Measurements from ENCODE around the gene PLD2. TPM values are rescaled to one million over a fixed set of nuclear protein-coding genes. Genes with fewer than 3 reads are reported as not detected.
A peak's percentile ranks its signal among the peaks of the same experiment; 100 is the strongest.
"Not testable (repeated sequence)": the region's sequence is repeated elsewhere in the genome, so short reads cannot be mapped to it uniquely, and the experiment has no call there.

PLD2 gene
- total RNA-seq, 1 donor from 2014 or later = 13.3 TPM

GRCh38 chr17:4823373-4824089 lies 16.6 kb downstream of the PLD2 start:
- intact Hi-C loops (cut with micrococcal nuclease) = no loop called here

GRCh38 chr17:4827399-4827798 lies 20.4 kb downstream of the PLD2 start:
- ATAC-seq (no peak), DNase-seq (no peak)
- intact Hi-C loops (cut with micrococcal nuclease) = no loop called here

More at GRCh38 chr17:4823373-4824089, 16.6 kb downstream of the PLD2 start:
- DNase-seq = no peak
- ATAC-seq = no peak

DNA sequence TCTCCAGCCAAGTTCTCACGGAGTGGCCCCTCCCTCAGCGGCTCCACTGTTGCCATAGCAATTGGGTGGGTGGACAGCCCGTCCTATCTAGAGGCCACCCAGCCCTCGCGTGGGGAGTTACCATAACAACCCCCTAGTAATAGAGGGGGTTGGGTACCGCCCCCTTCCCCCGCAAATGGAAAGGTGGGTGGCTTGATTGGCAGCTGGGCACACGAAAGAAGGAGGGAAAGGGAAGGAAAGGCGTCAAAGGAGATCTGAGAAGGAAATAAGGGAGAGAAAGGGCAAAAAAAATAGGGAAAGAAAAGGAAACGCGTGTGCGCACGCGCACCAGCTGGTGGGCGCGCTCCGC lies 25.9 kb downstream of the PLD2 start:
- peak; percentile 6 for ATAC-seq
- intact Hi-C loops (cut with micrococcal nuclease); DNase-seq: not testable (repeated sequence)

DNA sequence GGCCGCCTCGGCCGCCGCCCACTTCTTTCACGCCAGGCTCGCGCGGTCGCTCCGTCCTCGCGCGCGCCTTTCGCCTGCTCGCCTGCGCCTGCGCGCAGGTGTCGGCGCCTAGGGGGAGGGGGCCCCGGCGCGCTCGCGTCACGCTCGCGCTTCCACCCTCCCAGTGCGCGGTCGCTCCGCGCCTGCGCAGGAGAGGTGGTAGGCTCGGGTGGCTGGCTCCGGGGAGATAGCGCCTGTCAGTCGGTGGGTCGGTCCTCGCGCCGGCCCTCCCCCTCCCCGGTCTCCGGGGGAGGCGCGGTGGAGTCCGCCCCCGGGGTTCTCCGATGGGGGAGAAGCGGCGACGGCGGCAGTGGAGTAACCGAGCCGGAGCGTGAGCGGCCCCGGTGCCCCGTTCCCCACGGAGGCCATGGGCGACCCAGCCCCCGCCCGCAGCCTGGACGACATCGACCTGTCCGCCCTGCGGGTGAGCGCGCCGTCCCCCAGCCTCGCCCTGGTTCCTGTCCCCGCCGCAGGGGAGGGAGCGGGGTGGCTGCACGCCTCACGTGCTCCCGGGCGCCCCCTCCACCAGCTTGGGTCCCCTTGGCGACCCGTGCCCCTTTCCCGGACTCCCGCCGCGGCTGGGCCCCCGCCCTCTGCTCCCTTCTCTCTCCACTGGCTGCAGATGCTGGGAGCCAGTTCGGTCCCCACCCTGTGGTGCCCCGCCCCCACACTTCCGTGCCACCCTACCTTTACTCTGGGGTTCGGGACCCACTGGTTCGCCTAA lies 26.4 kb downstream of the PLD2 start, which contains the start of gene MINK1:
MINK1 (plus strand) TSS at position 163 of the 763 bp plus-strand sequence; CDS start at position 407, 244 bp downstream.
- intact Hi-C loops (cut with micrococcal nuclease) = no loop called here
- ATAC-seq = peak; percentile 96
- DNase-seq = peak; percentile 95

DNA sequence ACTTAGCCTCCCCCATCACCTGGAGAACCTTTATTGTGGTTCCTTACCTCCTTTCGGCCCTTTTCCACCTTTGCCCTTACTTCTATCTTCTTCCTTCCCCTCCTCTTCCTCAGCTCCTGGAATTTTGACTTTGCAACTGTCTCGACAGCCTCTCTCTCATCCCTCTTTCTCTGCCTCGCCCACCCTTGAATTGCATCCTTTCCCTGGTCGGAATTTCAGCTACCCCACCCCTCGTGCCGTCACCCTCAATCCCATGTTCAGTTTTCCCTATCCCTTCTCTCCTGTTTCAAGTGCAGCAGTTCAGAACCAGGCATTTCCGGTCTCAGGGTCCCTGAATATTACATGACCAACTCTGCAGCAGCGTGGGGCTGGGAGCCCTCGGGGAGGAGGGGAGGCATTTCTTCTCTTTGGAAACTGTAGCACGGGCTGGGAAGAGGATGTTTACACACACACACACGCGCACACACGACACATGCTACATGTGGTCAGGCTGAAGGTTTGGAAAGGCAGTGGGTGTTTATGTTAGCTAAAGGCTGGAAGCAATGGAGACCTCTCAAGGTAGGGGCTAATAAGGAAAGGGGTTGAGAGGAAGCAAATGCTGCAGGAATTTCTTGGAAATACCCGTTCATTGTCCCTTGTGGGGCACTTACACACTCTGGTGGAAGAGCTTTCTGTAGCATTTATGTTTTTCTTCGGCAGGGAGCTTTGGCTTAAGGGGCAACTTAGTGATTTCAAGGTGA lies 27.2 kb downstream of the PLD2 start:
- DNase-seq = peak; percentile 37
- intact Hi-C loops (cut with micrococcal nuclease) = no loop called here
- ATAC-seq = no peak

DNA sequence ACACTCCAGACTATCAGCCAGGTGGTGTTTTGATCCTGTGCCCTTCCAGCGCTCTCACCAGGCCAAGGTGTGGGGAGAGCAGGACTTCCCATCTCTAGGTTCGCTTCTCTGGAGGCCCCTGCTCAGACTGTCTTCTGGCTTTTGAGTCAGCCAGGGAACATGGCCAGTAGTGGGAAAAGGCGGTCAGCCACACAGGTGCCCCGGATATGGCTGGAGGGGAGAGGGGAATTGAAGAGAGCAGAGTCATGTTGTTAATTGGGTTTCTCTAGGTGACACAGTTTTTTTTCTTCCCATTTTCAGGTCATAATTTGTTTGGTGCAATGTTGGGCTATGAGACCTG lies 27.7 kb downstream of the PLD2 start:
- no peak for ATAC-seq
- intact Hi-C loops (cut with micrococcal nuclease) = no loop called here

GRCh38 chr17:4836221-4836620 lies 29.3 kb downstream of the PLD2 start:
- ATAC-seq = no peak
- intact Hi-C loops (cut with micrococcal nuclease) = no loop called here
- no peak for DNase-seq

More for the DNA sequence above, 27.7 kb downstream of the PLD2 start:
- DNase-seq = no peak

DNA sequence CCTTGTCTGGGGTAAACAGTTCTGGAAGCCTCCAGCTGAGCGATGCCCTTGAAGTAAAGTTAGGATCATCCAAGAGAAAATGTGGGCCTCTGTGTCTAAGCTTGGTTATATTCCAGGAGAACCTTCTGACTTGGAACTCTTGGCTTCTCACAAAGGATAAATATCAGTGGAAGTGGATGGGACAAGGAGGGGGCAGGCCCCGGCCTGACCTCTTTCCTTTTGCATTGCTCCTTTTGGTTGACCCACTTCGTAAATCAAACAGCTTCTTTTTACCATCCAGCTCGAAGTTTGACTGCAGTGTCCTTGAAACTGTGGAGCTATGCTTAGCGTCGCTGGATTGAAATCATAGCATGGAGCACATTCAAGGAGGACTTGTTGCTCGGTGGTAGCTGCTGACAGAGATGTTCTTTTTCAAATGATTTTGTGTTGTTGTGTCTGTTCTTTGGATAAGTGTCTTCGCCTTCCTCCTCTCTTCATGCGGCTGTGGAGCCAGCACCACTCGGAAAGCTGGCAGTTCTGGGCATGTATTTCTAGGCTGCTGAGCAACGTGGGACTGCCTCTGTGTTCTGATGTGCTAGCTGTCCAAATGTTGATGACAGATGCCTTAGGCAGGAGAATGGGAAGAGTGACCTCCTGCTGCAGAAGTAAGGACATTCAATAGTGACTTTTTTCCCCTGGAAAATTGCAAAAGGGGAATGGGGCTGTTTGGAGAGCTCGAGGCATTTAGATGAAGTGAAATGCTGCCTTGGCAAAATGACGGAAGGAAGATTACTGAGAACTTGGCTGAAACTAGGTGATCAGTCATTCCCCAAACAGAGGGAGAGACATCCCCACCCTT lies 30.7 kb downstream of the PLD2 start:
- DNase-seq (peak; percentile 59), ATAC-seq (peak; percentile 60)
- intact Hi-C loops (cut with micrococcal nuclease) = no loop called here

GRCh38 chr17:4838309-4838785 lies 31.4 kb downstream of the PLD2 start:
- DNase-seq (no peak), ATAC-seq (no peak)
- intact Hi-C loops (cut with micrococcal nuclease) = no loop called here

DNA sequence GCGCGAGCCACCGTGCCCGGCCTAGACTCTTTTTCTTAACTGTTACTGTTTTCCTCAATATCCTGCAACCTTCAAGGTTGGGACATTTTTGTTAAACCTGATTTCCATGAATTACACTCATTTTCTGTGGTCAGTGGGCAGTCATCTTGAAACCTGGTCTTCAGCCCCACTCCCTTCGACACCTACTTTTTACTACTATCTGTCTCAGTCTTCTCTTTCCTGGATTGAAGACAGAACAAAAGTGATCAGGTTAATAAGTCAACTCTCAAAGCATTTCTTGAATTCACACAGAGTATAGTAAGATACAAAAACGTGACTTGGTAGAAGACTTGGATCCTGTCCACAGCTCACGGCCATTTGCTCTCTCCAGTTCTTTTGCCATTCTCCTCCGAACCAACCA lies 32.3 kb downstream of the PLD2 start:
- DNase-seq (no peak), ATAC-seq (no peak)
- intact Hi-C loops (cut with micrococcal nuclease) = no loop called here

DNA sequence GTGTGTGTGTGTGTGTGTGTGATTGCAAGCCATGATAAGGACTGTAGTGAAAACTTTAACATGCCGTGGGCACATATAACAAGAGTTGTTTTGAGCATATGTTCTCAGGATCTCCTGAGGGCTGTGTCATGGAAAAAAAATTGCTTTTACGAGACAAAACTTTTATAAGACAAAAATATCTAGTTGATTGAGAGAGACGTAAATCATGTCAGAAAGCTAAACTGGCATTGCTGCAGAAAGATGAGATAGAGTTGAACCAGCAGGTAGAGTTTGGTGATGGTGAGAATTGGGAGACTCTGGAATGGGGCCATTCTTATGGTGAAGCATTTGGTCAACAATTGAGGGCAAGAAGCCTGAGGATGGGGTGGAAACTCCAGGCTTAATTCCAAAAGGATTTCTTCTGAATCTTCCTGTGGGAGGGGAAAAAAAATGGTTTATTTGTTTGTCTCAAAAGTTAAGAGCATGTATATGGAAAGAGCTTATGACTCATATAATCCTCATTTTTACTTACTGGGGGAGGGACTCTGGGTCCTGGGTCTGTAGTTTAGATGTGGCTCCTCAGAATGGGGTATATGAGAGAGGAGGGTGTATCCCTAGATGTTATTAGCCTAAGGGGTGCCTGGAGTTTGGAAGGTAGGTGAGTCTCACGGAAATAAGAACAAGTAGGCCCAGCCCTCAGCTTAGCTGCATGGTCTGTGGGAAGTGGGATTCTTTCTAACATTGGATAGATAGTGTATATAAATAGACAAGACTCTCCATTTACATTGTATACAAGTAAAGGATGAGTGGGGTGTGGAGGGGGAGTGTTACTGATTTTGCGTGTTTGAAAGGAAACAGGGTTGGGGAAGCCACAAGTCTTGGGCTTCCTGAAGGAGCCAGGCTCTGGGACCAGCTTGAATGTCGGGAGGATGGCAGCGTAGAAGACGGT lies 33.3 kb downstream of the PLD2 start:
- intact Hi-C loops (cut with micrococcal nuclease) = no loop called here
- ATAC-seq = no peak
- no peak for DNase-seq

- DNase-seq = no peak
- no peak for ATAC-seq
- intact Hi-C loops (cut with micrococcal nuclease) = no loop called here
Observed at GRCh38 chr17:4840893-4841242, 33.9 kb downstream of the PLD2 start.

DNA sequence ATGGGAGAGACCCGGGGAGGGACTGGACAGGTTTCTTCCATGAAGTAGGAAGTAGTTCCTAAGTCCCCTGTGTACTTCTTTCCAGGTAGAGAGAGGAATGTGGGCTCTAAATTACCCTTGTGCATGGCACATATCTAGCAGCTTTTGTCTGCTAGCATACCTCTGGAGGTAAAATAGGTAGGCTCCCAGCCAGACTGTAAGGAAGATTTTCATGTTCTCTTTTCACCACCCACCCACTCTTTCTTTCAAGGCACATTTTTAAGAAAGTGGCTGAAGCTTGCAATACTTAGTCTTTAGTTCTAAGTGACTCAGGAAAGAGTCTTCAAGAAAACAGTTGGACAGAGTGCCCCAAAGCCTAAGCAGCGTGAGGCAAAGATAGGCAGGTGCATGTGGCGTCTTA lies 35.4 kb downstream of the PLD2 start:
- ATAC-seq (no peak), DNase-seq (no peak)
- intact Hi-C loops (cut with micrococcal nuclease) = no loop called here

DNA sequence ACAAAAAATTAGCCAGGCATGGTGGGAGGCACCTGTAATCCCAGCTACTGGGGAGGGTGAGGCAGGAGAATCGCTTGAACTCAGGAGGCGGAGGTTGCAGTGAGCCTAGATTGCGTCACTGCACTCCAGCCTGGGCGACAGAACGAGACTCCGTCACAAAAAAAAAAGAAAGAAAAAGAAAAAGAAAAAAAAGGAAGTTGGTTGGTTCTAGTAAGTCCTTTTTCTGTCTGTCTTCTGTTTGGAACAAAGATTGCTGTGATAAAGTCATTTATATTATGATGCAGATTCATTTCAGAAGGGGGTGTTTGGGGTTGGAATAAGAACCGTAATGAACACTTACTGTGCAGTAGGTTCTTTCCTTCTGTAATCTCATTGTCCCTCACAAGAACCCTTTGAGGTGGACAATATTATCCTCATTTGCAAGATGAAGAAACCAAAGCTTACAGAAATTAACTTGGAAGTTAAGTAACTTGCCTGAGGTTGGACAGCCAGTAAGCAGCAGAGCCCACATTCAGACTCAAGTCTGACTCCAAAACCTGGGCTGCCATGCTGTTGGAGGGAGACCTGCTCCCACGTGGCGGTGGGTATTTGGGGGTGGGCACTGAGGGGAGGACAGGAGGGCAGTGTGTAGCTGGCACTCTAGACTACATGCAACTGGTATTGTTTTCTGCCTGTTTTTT lies 36.5 kb downstream of the PLD2 start:
- ATAC-seq (no peak), DNase-seq (no peak)
- intact Hi-C loops (cut with micrococcal nuclease) = no loop called here

GRCh38 chr17:4845118-4845517 lies 38.2 kb downstream of the PLD2 start:
- no peak for DNase-seq
- ATAC-seq = no peak
- intact Hi-C loops (cut with micrococcal nuclease) = no loop called here

- DNase-seq = no peak
- intact Hi-C loops (cut with micrococcal nuclease) = no loop called here
- no peak for ATAC-seq
Observed at GRCh38 chr17:4846635-4847390, 39.9 kb downstream of the PLD2 start.

- intact Hi-C loops (cut with micrococcal nuclease) = no loop called here
- DNase-seq (no peak), ATAC-seq (no peak)
Observed at GRCh38 chr17:4849011-4849536, 42.1 kb downstream of the PLD2 start.
